ENCODE data around the gene ABL1.

ABL1 gene

GRCh38 chr9:130888146-130888885 is 53.3 kb downstream of the ABL1 start:
- Histone ChIP-seq H3K79me2 (ENCODE audit: insufficient read depth, low read depth) (no peaks in the 10 kb centered on the region), H3K27me3 (ENCODE audit: insufficient read depth, low read depth) (no peaks in the 10 kb centered on the region), H3K4me1 (ENCODE audit: low read depth, poor library complexity, severe bottlenecking) (no peaks in the 10 kb centered on the region), H3K4me3 (IDR thresholded peaks at IDR 0.05; ENCODE audit: insufficient read depth, low read depth, low read length) (no peak overlapping the region), H3K9ac (no peak overlapping the region), H4K20me1 (ENCODE audit: insufficient read depth) (no peaks in the 10 kb centered on the region), H3K4me2 (no peak overlapping the region), H3K36me3 (ENCODE audit: insufficient read depth) (no peaks in the 10 kb centered on the region), H2AFZ (ENCODE audit: low read depth) (no peak overlapping the region), H3K27ac (no peak overlapping the region)
- no peak for TF ChIP-seq CTCF (conservative IDR thresholded peaks at IDR 0.05; ENCODE audit: low read depth, low read length)

GRCh38 chr9:130890124-130890523 is 55.1 kb downstream of the ABL1 start:
- no peak for TF ChIP-seq CTCF (conservative IDR thresholded peaks at IDR 0.05; ENCODE audit: low read depth, low read length)
- no peak overlapping the region for H3K4me2 ChIP-seq
- H3K4me3 ChIP-seq (IDR thresholded peaks at IDR 0.05; ENCODE audit: insufficient read depth, low read depth, low read length), result no peak overlapping the region
- no peaks in the 10 kb centered on the region for H3K36me3 ChIP-seq (ENCODE audit: insufficient read depth)
- no peaks in the 10 kb centered on the region for H3K79me2 ChIP-seq (ENCODE audit: insufficient read depth, low read depth)
- no peak overlapping the region for H3K27ac ChIP-seq
- no peaks in the 10 kb centered on the region for H4K20me1 ChIP-seq (ENCODE audit: insufficient read depth)
- no peaks in the 10 kb centered on the region for H3K27me3 ChIP-seq (ENCODE audit: insufficient read depth, low read depth)
- H3K9ac ChIP-seq, result no peak overlapping the region
- H3K4me1 ChIP-seq (ENCODE audit: low read depth, poor library complexity, severe bottlenecking), result no peaks in the 10 kb centered on the region
- H2AFZ ChIP-seq (ENCODE audit: low read depth), result no peak overlapping the region

GRCh38 chr9:130890870-130891687 is 56.0 kb downstream of the ABL1 start:
- H3K4me1 ChIP-seq (ENCODE audit: low read depth, poor library complexity, severe bottlenecking), result no peaks in the 10 kb centered on the region
- no peak overlapping the region for H3K4me2 ChIP-seq
- no peak for TF ChIP-seq CTCF (conservative IDR thresholded peaks at IDR 0.05; ENCODE audit: low read depth, low read length)
- H3K9ac ChIP-seq, result no peak overlapping the region
- no peak overlapping the region for H3K4me3 ChIP-seq (IDR thresholded peaks at IDR 0.05; ENCODE audit: insufficient read depth, low read depth, low read length)
- H2AFZ ChIP-seq (ENCODE audit: low read depth), result no peak overlapping the region
- no peaks in the 10 kb centered on the region for H4K20me1 ChIP-seq (ENCODE audit: insufficient read depth)
- H3K27me3 ChIP-seq (ENCODE audit: insufficient read depth, low read depth), result peaks cover 7% of the 10 kb centered on the region
- H3K36me3 ChIP-seq (ENCODE audit: insufficient read depth), result no peaks in the 10 kb centered on the region
- H3K27ac ChIP-seq, result no peak overlapping the region
- no peaks in the 10 kb centered on the region for H3K79me2 ChIP-seq (ENCODE audit: insufficient read depth, low read depth)

DNA sequence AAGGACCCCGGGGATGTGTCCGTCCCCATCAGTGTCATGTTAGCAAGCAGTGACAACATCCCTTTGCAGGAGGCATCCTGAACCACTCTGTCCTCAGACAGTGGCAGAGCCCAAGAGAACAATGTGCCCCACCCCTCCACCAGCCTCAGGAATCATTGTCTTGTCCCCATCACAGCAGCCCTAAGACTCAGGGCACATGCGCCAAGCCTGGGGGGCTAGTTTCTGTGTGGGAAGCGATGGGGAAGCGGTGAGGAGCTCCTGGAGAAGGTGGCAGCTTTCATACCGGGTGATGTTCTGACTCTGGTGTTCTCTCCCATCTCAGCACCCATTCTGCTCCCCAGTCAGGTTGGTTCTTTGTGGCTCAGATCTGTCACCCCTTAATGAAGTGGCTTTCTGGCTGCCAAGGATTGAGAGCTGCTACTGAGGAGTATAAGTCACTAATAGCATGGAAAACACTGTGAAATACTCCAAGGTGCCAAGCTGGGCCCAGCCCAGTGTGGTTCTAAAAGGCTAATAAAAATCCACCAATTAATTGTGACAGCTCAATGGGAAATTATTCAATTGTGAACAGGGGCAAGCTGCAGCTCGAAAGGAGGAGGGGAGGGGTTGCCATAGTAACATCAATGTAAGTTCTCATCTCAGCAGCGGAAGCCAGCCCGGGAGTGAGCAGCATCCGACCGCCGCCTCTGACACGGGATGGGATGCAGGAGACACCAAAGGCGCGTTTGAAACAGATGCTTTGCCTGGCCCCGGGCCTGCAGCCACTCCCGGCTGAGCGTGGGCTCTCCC is 56.8 kb downstream of the ABL1 start:
- no peak overlapping the region for H2AFZ ChIP-seq (ENCODE audit: low read depth)
- H3K9ac ChIP-seq, result no peak overlapping the region
- no peaks in the 10 kb centered on the region for H4K20me1 ChIP-seq (ENCODE audit: insufficient read depth)
- H3K27ac ChIP-seq, result no peak overlapping the region
- no peaks in the 10 kb centered on the region for H3K79me2 ChIP-seq (ENCODE audit: insufficient read depth, low read depth)
- TF ChIP-seq CTCF (conservative IDR thresholded peaks at IDR 0.05; ENCODE audit: low read depth, low read length), result no peak
- H3K27me3 ChIP-seq (ENCODE audit: insufficient read depth, low read depth), result peaks cover 15% of the 10 kb centered on the region
- H3K4me1 ChIP-seq (ENCODE audit: low read depth, poor library complexity, severe bottlenecking), result no peaks in the 10 kb centered on the region
- H3K4me2 ChIP-seq, result no peak overlapping the region
- no peak overlapping the region for H3K4me3 ChIP-seq (IDR thresholded peaks at IDR 0.05; ENCODE audit: insufficient read depth, low read depth, low read length)
- H3K36me3 ChIP-seq (ENCODE audit: insufficient read depth), result no peaks in the 10 kb centered on the region
